HG02678 (cell line): ENCODE data around the gene KANK3.
"Not testable (repeated sequence)": the region's sequence is repeated elsewhere in the genome, so short reads cannot be mapped to it uniquely, and the experiment has no call there.

Source experiments
- ATAC-seq: cut with Tn5 transposase; IDR thresholded peaks from one replicate; pipeline ENCODE4 v1.9.1; 2021; ENCODE audit warnings: mild to moderate bottlenecking, moderate library complexity; ENCODE audit not compliant: unreplicated experiment

The KANK3 gene

GRCh38 chr19:8320564-8321066 is 22.4 kb downstream of the KANK3 start:
- peak; percentile 10 for ATAC-seq

GRCh38 chr19:8319807-8320520 is 23.1 kb downstream of the KANK3 start:
- ATAC-seq: no peak

- not testable (repeated sequence) for ATAC-seq
These were observed 24.2 kb downstream of the KANK3 start for GRCh38 chr19:8318835-8319234.

GRCh38 chr19:8316351-8317125 is 26.5 kb downstream of the KANK3 start:
- ATAC-seq: no peak

GRCh38 chr19:8314981-8315640 is 28.0 kb downstream of the KANK3 start:
- ATAC-seq: not testable (repeated sequence)

GRCh38 chr19:8311461-8312260 is 31.4 kb downstream of the KANK3 start:
- ATAC-seq: no peak

- no peak for ATAC-seq
These were observed 32.6 kb downstream of the KANK3 start for GRCh38 chr19:8310342-8311055.

- ATAC-seq: no peak
These were observed 34.2 kb downstream of the KANK3 start for GRCh38 chr19:8308891-8309291.

- ATAC-seq: peak; percentile 90
These were observed 34.8 kb downstream of the KANK3 start, which contains the start of gene CD320 for GRCh38 chr19:8307965-8308866. Gene CD320 (minus strand): TSS chr19:8308358. CDS start chr19:8308290, 68 bp downstream.

- no peak for ATAC-seq
These were observed 35.6 kb downstream of the KANK3 start for GRCh38 chr19:8307400-8307964.

GRCh38 chr19:8306235-8307054 is 36.6 kb downstream of the KANK3 start:
- ATAC-seq: no peak

GRCh38 chr19:8305798-8306197 is 37.3 kb downstream of the KANK3 start:
- ATAC-seq: no peak

- no peak for ATAC-seq
These were observed 38.0 kb downstream of the KANK3 start for GRCh38 chr19:8304841-8305621.

- ATAC-seq: no peak
These were observed 40.3 kb downstream of the KANK3 start for GRCh38 chr19:8302734-8303133.

- ATAC-seq: no peak
These were observed 40.7 kb downstream of the KANK3 start for GRCh38 chr19:8302357-8302691.

GRCh38 chr19:8291337-8291736 is 51.7 kb downstream of the KANK3 start:
- not testable (repeated sequence) for ATAC-seq

- ATAC-seq: not testable (repeated sequence)
These were observed 66.6 kb downstream of the KANK3 start for GRCh38 chr19:8276508-8276907.
